ENCODE results near the gene RALB. TPM values are rescaled to one million over a fixed set of nuclear protein-coding genes. Genes with fewer than 3 reads are reported as not detected.

The RALB gene
- total RNA-seq, 2 donors from 2014 or later: 21.9 to 50.2 TPM

- H3K4me3 ChIP-seq: no peak overlapping the region
- no peak for DNase-seq (ENCODE audit: low spot score)
- H3K36me3 ChIP-seq: no peaks in the 10 kb centered on the region
- H3K9me3 ChIP-seq: no peaks in the 10 kb centered on the region
- TF ChIP-seq CTCF (IDR thresholded peaks at IDR 0.05): no peak
- no peaks in the 10 kb centered on the region for H3K27me3 ChIP-seq (replicated peaks; ENCODE audit: insufficient read depth)
- no peak for ATAC-seq (ENCODE audit: insufficient number of reproducible peaks, low FRiP score, low read depth)
- no peak overlapping the region for H3K27ac ChIP-seq
- H3K4me1 ChIP-seq (ENCODE audit: control insufficient read depth in 1 of 2, low read depth in 2 of 2): peaks cover 0 to 7% of the 10 kb centered on the region in 2 donors
Measured at GRCh38 chr2:120206022-120206581, 46.5 kb upstream of the RALB start.

- ATAC-seq (ENCODE audit: insufficient number of reproducible peaks, low FRiP score, low read depth): no peak
- Histone ChIP-seq H3K27me3 (replicated peaks; ENCODE audit: insufficient read depth) (no peaks in the 10 kb centered on the region), H3K9me3 (no peaks in the 10 kb centered on the region), H3K4me3 (no peak overlapping the region), H3K27ac (no peak overlapping the region), H3K36me3 (no peaks in the 10 kb centered on the region), H3K4me1 (ENCODE audit: control insufficient read depth in 1 of 2, low read depth in 2 of 2) (peaks cover 0 to under 1% of the 10 kb centered on the region in 2 donors)
- DNase-seq (ENCODE audit: low spot score): no peak
- TF ChIP-seq CTCF (IDR thresholded peaks at IDR 0.05): no peak
Measured at GRCh38 chr2:120208381-120209353, 44.0 kb upstream of the RALB start.

GRCh38 chr2:120209427-120210269, 43.0 kb upstream of the RALB start:
- Histone ChIP-seq H3K36me3 (no peaks in the 10 kb centered on the region), H3K4me3 (no peak overlapping the region), H3K4me1 (ENCODE audit: control insufficient read depth in 1 of 2, low read depth in 2 of 2) (no peaks in the 10 kb centered on the region), H3K27me3 (replicated peaks; ENCODE audit: insufficient read depth) (no peaks in the 10 kb centered on the region), H3K9me3 (no peaks in the 10 kb centered on the region), H3K27ac (no peak overlapping the region)
- no peak for DNase-seq (ENCODE audit: low spot score)
- TF ChIP-seq CTCF (IDR thresholded peaks at IDR 0.05): no peak
- ATAC-seq (ENCODE audit: insufficient number of reproducible peaks, low FRiP score, low read depth): no peak

- H3K36me3 ChIP-seq: no peaks in the 10 kb centered on the region
- H3K27me3 ChIP-seq (replicated peaks; ENCODE audit: insufficient read depth): no peaks in the 10 kb centered on the region
- no peak for ATAC-seq (ENCODE audit: insufficient number of reproducible peaks, low FRiP score, low read depth)
- H3K4me1 ChIP-seq (ENCODE audit: control insufficient read depth in 1 of 2, low read depth in 2 of 2): no peaks in the 10 kb centered on the region
- DNase-seq (ENCODE audit: low spot score): no peak
- no peak overlapping the region for H3K4me3 ChIP-seq
- no peak for TF ChIP-seq CTCF (IDR thresholded peaks at IDR 0.05)
- no peak overlapping the region for H3K27ac ChIP-seq
- H3K9me3 ChIP-seq: no peaks in the 10 kb centered on the region
Measured at GRCh38 chr2:120210270-120210693, 42.4 kb upstream of the RALB start.

- H3K27ac ChIP-seq: no peak overlapping the region
- no peaks in the 10 kb centered on the region for H3K27me3 ChIP-seq (replicated peaks; ENCODE audit: insufficient read depth)
- no peaks in the 10 kb centered on the region for H3K9me3 ChIP-seq
- H3K36me3 ChIP-seq: peaks cover 10% of the 10 kb centered on the region
- peaks cover 9 to 19% of the 10 kb centered on the region in 2 donors for H3K4me1 ChIP-seq (ENCODE audit: control insufficient read depth in 1 of 2, low read depth in 2 of 2)
- no peak for DNase-seq (ENCODE audit: low spot score)
- no peak overlapping the region for H3K4me3 ChIP-seq
- ATAC-seq (ENCODE audit: insufficient number of reproducible peaks, low FRiP score, low read depth): no peak
- TF ChIP-seq CTCF (IDR thresholded peaks at IDR 0.05): no peak
Measured at GRCh38 chr2:120218181-120218580, 34.5 kb upstream of the RALB start.
